Keratinocyte (primary cell): ENCODE data around the gene SLC38A6. TPM values are rescaled to one million over a fixed set of nuclear protein-coding genes. Genes with fewer than 3 reads are reported as not detected.

Experiments
- DNase-seq: peaks from one replicate; pipeline ENCODE4 v3.0.0-alpha.2; 2011; ENCODE audit warnings: low read depth, missing footprints, low spot score
- FAIRE-seq: peaks from 2 replicates; lab custom pipeline; 2011; peaks lifted over from hg19 to GRCh38; lab: Jason Lieb, UNC
- H2AFZ ChIP-seq: 2 replicates; pipeline ENCODE4 v1.6.0; 2012; ENCODE audit warnings: low read length, control low read depth, inconsistent platforms; ENCODE audit not compliant: control insufficient read depth
- H3K27ac ChIP-seq: 2 replicates; pipeline ENCODE4 v1.5.1; 2011; ENCODE audit warnings: low read length; ENCODE audit not compliant: control insufficient read depth, insufficient read depth
- H3K27me3 ChIP-seq: 3 replicates; pipeline ENCODE4 v1.6.0; 2011; ENCODE audit warnings: low read length; ENCODE audit not compliant: control insufficient read depth, insufficient read depth; ENCODE audit errors: extremely low read depth
- H3K36me3 ChIP-seq, 2 experiments: 2 replicates in 1 of 2; 3 replicates in 1 of 2; pipeline ENCODE4 v1.5.1; 2011; ENCODE audit warnings: low read length in 2 of 2, mild to moderate bottlenecking in 1 of 2; ENCODE audit not compliant: control insufficient read depth in 2 of 2, insufficient read depth in 2 of 2; ENCODE audit errors: extremely low read depth in 1 of 2
- H3K4me1 ChIP-seq: 3 replicates; pipeline ENCODE4 v1.5.1; 2011; ENCODE audit warnings: low read length; ENCODE audit not compliant: control insufficient read depth, insufficient read depth; ENCODE audit errors: extremely low read depth
- H3K4me2 ChIP-seq: 3 replicates; pipeline ENCODE4 v1.6.0; 2011; ENCODE audit warnings: low read depth, low read length; ENCODE audit not compliant: control insufficient read depth, insufficient read depth; ENCODE audit errors: extremely low read depth
- H3K4me3 ChIP-seq, 3 experiments: fragments of 200-600 bp in 1 of 3; sonication (generic) in 1 of 3; 2 replicates in 2 of 3; 3 replicates in 1 of 3; pipeline ENCODE4 v1.5.1; 2011 to 2016; ENCODE audit warnings: low read length in 3 of 3, mild to moderate bottlenecking in 3 of 3, control low read depth in 2 of 3, inconsistent platforms in 1 of 3, low read depth in 1 of 3, mixed read lengths in 1 of 3, mixed run types in 1 of 3, moderate library complexity in 1 of 3; ENCODE audit not compliant: control insufficient read depth in 2 of 3, insufficient read depth in 2 of 3; ENCODE audit errors: extremely low read depth in 1 of 3
- H3K79me2 ChIP-seq: 2 replicates; pipeline ENCODE4 v1.6.0; 2012; ENCODE audit warnings: low read length; ENCODE audit not compliant: control insufficient read depth, insufficient read depth
- H3K9ac ChIP-seq: 3 replicates; pipeline ENCODE4 v1.6.0; 2011; ENCODE audit warnings: low read length; ENCODE audit not compliant: control insufficient read depth, insufficient read depth; ENCODE audit errors: extremely low read depth
- H3K9me1 ChIP-seq: 3 replicates; pipeline ENCODE4 v1.6.0; 2011; ENCODE audit warnings: low read length; ENCODE audit not compliant: control insufficient read depth, insufficient read depth; ENCODE audit errors: extremely low read depth
- H3K9me3 ChIP-seq: 2 replicates; pipeline ENCODE4 v1.5.1; 2012; ENCODE audit warnings: low read depth, low read length; ENCODE audit not compliant: control insufficient read depth
- H4K20me1 ChIP-seq: 3 replicates; pipeline ENCODE4 v1.6.0; 2011; ENCODE audit warnings: low read length; ENCODE audit not compliant: control insufficient read depth, insufficient read depth; ENCODE audit errors: extremely low read depth
- CTCF ChIP-seq, 3 experiments: IDR thresholded peaks in 1 of 3; conservative IDR thresholded peaks in 1 of 3; optimal IDR thresholded peaks in 1 of 3; 2 replicates in 2 of 3; 3 replicates in 1 of 3; pipeline versions ENCODE3 to v1.5.1; 2011; ENCODE audit warnings: low read length in 3 of 3, mild to moderate bottlenecking in 3 of 3, moderate library complexity in 2 of 3, control low read depth in 1 of 3, inconsistent platforms in 1 of 3; ENCODE audit not compliant: insufficient read depth in 2 of 3; ENCODE audit errors: extremely low read depth in 1 of 3
- EZH2 ChIP-seq: IDR thresholded peaks from one replicate; pipeline ENCODE4 v1.6.1; 2012; ENCODE audit warnings: inconsistent platforms, mild to moderate bottlenecking, low read length, moderate library complexity
- dilution Hi-C: fragments of 300-500 bp; cut with MboI; formaldehyde crosslinking; loops from one replicate; pipeline ENCODE4 v1.7.0; 2020; ENCODE audit warnings: low sequenced_read_pairs; ENCODE audit not compliant: extremely low pct_ligation_motif_present
- polyA plus RNA-seq, 5 experiments: library from polyadenylated mRNA; depleted of rRNA in 3 of 5; stranded (reverse) in 3 of 5; stranded (forward) in 1 of 5; unstranded in 1 of 5; fragments of >200 nt; gene quantifications; 1 replicate in 1 of 5; 2 replicates in 3 of 5; 3 replicates in 1 of 5; pipeline versions ENCODE4 v1.2.1 to v1.2.3, GENCODE V29; 2011 to 2012; ENCODE audit warnings: missing spikeins in 2 of 5, low read depth in 1 of 5, low replicate concordance in 1 of 5

Gene SLC38A6
- polyA plus RNA-seq, 1 donor (not counting 4 experiments of a cell fraction or from before 2014, with no cell fraction given): 15.7 TPM

- H3K9ac ChIP-seq: no peak overlapping the region
- H3K9me3 ChIP-seq: no peaks in the 10 kb centered on the region
- dilution Hi-C loops: no loop called here
- H3K79me2 ChIP-seq: no peaks in the 10 kb centered on the region
- no peaks in the 10 kb centered on the region for H3K4me1 ChIP-seq
- no peak overlapping the region for H3K4me3 ChIP-seq
- H2AFZ ChIP-seq: no peak overlapping the region
- no peaks in the 10 kb centered on the region for H3K36me3 ChIP-seq
- TF ChIP-seq CTCF (optimal IDR thresholded peaks at IDR 0.05 in 1 of 3, IDR thresholded peaks at IDR 0.05 in 1 of 3, conservative IDR thresholded peaks at IDR 0.05 in 1 of 3; ENCODE audit: extremely low read depth in 1 of 3, insufficient read depth in 2 of 3, low read length in 3 of 3) (no peak), EZH2 (no peak)
- H3K9me1 ChIP-seq: no peaks in the 10 kb centered on the region
- H4K20me1 ChIP-seq: no peaks in the 10 kb centered on the region
- no peaks in the 10 kb centered on the region for H3K27me3 ChIP-seq
- DNase-seq (no peak), FAIRE-seq (no peak)
- no peak overlapping the region for H3K27ac ChIP-seq
- no peak overlapping the region for H3K4me2 ChIP-seq
Measured at GRCh38 chr14:61043506-61043905, 62.5 kb downstream of the SLC38A6 start.

- H3K4me2 ChIP-seq: no peak overlapping the region
- no peak overlapping the region for H2AFZ ChIP-seq
- no peaks in the 10 kb centered on the region for H3K4me1 ChIP-seq
- no peaks in the 10 kb centered on the region for H3K9me3 ChIP-seq
- no peaks in the 10 kb centered on the region for H3K79me2 ChIP-seq
- dilution Hi-C loops: no loop called here
- no peak for TF ChIP-seq CTCF (optimal IDR thresholded peaks at IDR 0.05 in 1 of 3, IDR thresholded peaks at IDR 0.05 in 1 of 3, conservative IDR thresholded peaks at IDR 0.05 in 1 of 3; ENCODE audit: extremely low read depth in 1 of 3, insufficient read depth in 2 of 3, low read length in 3 of 3)
- TF ChIP-seq EZH2: no peak
- FAIRE-seq (no peak), DNase-seq (no peak)
- no peak overlapping the region for H3K4me3 ChIP-seq
- H3K27me3 ChIP-seq: no peaks in the 10 kb centered on the region
- no peak overlapping the region for H3K27ac ChIP-seq
- no peaks in the 10 kb centered on the region for H3K9me1 ChIP-seq
- H3K9ac ChIP-seq: no peak overlapping the region
- no peaks in the 10 kb centered on the region for H3K36me3 ChIP-seq
- H4K20me1 ChIP-seq: no peaks in the 10 kb centered on the region
Measured at GRCh38 chr14:61047021-61047420, 66.0 kb downstream of the SLC38A6 start.
